GM23248 (cell line): Measurements from ENCODE around the gene UBAP1.

ENCODE experiments used
- EZH2 ChIP-seq: fragments of 200-600 bp; sonication (generic); IDR thresholded peaks from 2 replicates; pipeline ENCODE4 v1.6.1; 2018; ENCODE audit warnings: antibody characterized with exemption, mild to moderate bottlenecking; ENCODE audit not compliant: insufficient read depth, poor library complexity, severe bottlenecking
- EZH2phosphoT487 ChIP-seq: fragments of 200-600 bp; sonication (generic); IDR thresholded peaks from 2 replicates; pipeline ENCODE4 v1.6.1; 2018; ENCODE audit warnings: antibody characterized with exemption, moderate library complexity, mild to moderate bottlenecking, low read depth; ENCODE audit not compliant: insufficient read depth

- TF ChIP-seq EZH2 (no peak), EZH2phosphoT487 (no peak)
Observed at GRCh38 chr9:34272101-34272541, 93.3 kb downstream of the UBAP1 start.
